HepG2 (cell line): Measurements from ENCODE around the gene SLC22A23. TPM values are rescaled to one million over a fixed set of nuclear protein-coding genes. Genes with fewer than 3 reads are reported as not detected.
A peak's percentile ranks its signal among the peaks of the same experiment; 100 is the strongest.

Experiments
- ATF1 ChIP-seq: IDR thresholded peaks from 2 replicates; pipeline ENCODE4 v1.6.1; 2016; ENCODE audit warnings: mild to moderate bottlenecking, control low read depth
- CCAR2 ChIP-seq: fragments of 200-400 bp; formaldehyde crosslinking; optimal IDR thresholded peaks from 2 replicates; pipeline ENCODE3; 2018; ENCODE audit warnings: low read depth, mild to moderate bottlenecking, low read length, moderate library complexity
- HNF4G ChIP-seq, 2 experiments: sonication (generic) in 1 of 2; formaldehyde crosslinking in 1 of 2; IDR thresholded peaks; 2 replicates each; pipeline versions ENCODE4 v1.4.0 to v1.6.1; 2011 to 2020; ENCODE audit warnings: borderline replicate concordance in 2 of 2, low read depth in 2 of 2, mild to moderate bottlenecking in 2 of 2, low read length in 1 of 2, missing genetic modification reagents in 1 of 2, moderate library complexity in 1 of 2
- HNRNPUL1 ChIP-seq: fragments of 200-400 bp; formaldehyde crosslinking; IDR thresholded peaks from 2 replicates; pipeline ENCODE4 v1.6.1; 2017; ENCODE audit warnings: low read depth, mild to moderate bottlenecking, low read length, moderate library complexity
- NFRKB ChIP-seq: fragments of 450-650 bp; IDR thresholded peaks from 2 replicates; pipeline ENCODE4 v1.6.1; 2017
- PAWR ChIP-seq: sonication (generic); formaldehyde crosslinking; IDR thresholded peaks from 2 replicates; pipeline ENCODE4 v1.4.0; 2020; ENCODE audit warnings: missing genetic modification reagents, mild to moderate bottlenecking, borderline replicate concordance
- PLRG1 ChIP-seq: fragments of 450-650 bp; conservative IDR thresholded peaks from 2 replicates; pipeline ENCODE4 v1.6.1; 2016
- SP1 ChIP-seq, 2 experiments: fragments of 450-650 bp in 1 of 2; sonication (generic) in 1 of 2; formaldehyde crosslinking in 1 of 2; IDR thresholded peaks; 2 replicates each; pipeline versions ENCODE4 v1.4.0 to v1.6.1; 2016 to 2020; ENCODE audit warnings: missing genetic modification reagents in 1 of 2
- YEATS2 ChIP-seq: sonication (generic); formaldehyde crosslinking; IDR thresholded peaks from 2 replicates; pipeline ENCODE4 v1.4.0; 2020; ENCODE audit warnings: missing genetic modification reagents, borderline replicate concordance
- ZNF136 ChIP-seq: sonication (generic); formaldehyde crosslinking; IDR thresholded peaks from 2 replicates; pipeline ENCODE4 v1.8.1; 2022; ENCODE audit warnings: low read depth, mild to moderate bottlenecking, moderate library complexity, missing genetic modification reagents
- ZNF235 ChIP-seq: sonication (generic); formaldehyde crosslinking; IDR thresholded peaks from 2 replicates; pipeline ENCODE4 v1.8.1; 2023; ENCODE audit warnings: mild to moderate bottlenecking, missing genetic modification reagents, borderline replicate concordance
- ZNF326 ChIP-seq: sonication (generic); formaldehyde crosslinking; IDR thresholded peaks from 2 replicates; pipeline ENCODE4 v1.4.0; 2020; ENCODE audit warnings: missing genetic modification reagents, borderline replicate concordance
- ZNF333 ChIP-seq: sonication (generic); formaldehyde crosslinking; IDR thresholded peaks from 2 replicates; pipeline ENCODE4 v1.4.0; 2020; ENCODE audit warnings: mild to moderate bottlenecking, missing genetic modification reagents, borderline replicate concordance
- ZNF367 ChIP-seq: sonication (generic); formaldehyde crosslinking; IDR thresholded peaks from 2 replicates; pipeline ENCODE4 v1.4.0; 2020; ENCODE audit warnings: missing genetic modification reagents, borderline replicate concordance
- ZNF510 ChIP-seq: sonication (generic); formaldehyde crosslinking; IDR thresholded peaks from 2 replicates; pipeline ENCODE4 v1.4.0; 2020; ENCODE audit warnings: low read depth, mild to moderate bottlenecking, missing genetic modification reagents
- ZNF556 ChIP-seq: sonication (generic); formaldehyde crosslinking; IDR thresholded peaks from 2 replicates; pipeline ENCODE4 v1.4.0; 2020; ENCODE audit warnings: mild to moderate bottlenecking, missing genetic modification reagents, borderline replicate concordance
- ZNF672 ChIP-seq: sonication (generic); formaldehyde crosslinking; IDR thresholded peaks from 2 replicates; pipeline ENCODE4 v1.8.1; 2022; ENCODE audit warnings: missing genetic modification reagents
- ZNF770 ChIP-seq: sonication (generic); formaldehyde crosslinking; IDR thresholded peaks from 2 replicates; pipeline ENCODE4 v1.5.0; 2020; ENCODE audit warnings: mild to moderate bottlenecking, missing genetic modification reagents
- polyA plus RNA-seq, 8 experiments: library from polyadenylated mRNA; depleted of rRNA in 3 of 8; stranded (reverse) in 7 of 8; unstranded in 1 of 8; fragments of >200 nt; fragmentation: Illumina TruSeq in 4 of 8; extraction: Trizol in 4 of 8; gene quantifications; 2 replicates each; pipeline versions ENCODE4 v1.2.1 to v1.2.3, GENCODE V29; 2011 to 2016; ENCODE audit warnings: low read depth in 4 of 8, missing spikeins in 1 of 8, mixed read lengths in 1 of 8; ENCODE audit not compliant: insufficient read depth in 1 of 8
- total RNA-seq, 5 experiments: library from RNA; depleted of rRNA; stranded (reverse); fragments of >200 nt; fragmentation: Illumina TruSeq; extraction: Trizol; gene quantifications; 2 replicates each; pipeline ENCODE4 v1.2.3, GENCODE V29; 2016; ENCODE audit warnings: low read depth in 1 of 5
- TF ChIP-seq, protein P1 (sequence below): sonication (generic); formaldehyde crosslinking; IDR thresholded peaks from 2 replicates; pipeline ENCODE4 v1.5.0; 2020; ENCODE audit warnings: mild to moderate bottlenecking, missing genetic modification reagents, moderate library complexity
- TF ChIP-seq, protein P2 (sequence below): sonication (generic); formaldehyde crosslinking; IDR thresholded peaks from 2 replicates; pipeline ENCODE4 v1.4.0; 2020; ENCODE audit warnings: mild to moderate bottlenecking, missing genetic modification reagents
- TF ChIP-seq, protein P3 (sequence below): IDR thresholded peaks from 2 replicates; pipeline ENCODE4 v1.6.1; 2018; ENCODE audit warnings: missing genetic modification reagents, mild to moderate bottlenecking, missing compliant biosample characterization
- TF ChIP-seq, protein P4 (sequence below): sonication (generic); formaldehyde crosslinking; IDR thresholded peaks from 2 replicates; pipeline ENCODE4 v1.8.0; 2023; ENCODE audit warnings: mild to moderate bottlenecking, missing genetic modification reagents

Gene SLC22A23
- total and polyA plus RNA-seq, 2 of the 13 experiments (the other 11 are each of a cell fraction or from before 2014, with no cell fraction given), result 11.8 to 17.5 TPM

GRCh38 chr6:3455569-3456394, 1.1 kb downstream of the SLC22A23 start (continued):
- TF ChIP-seq SP1 (IDR thresholded peaks at IDR 0.05) (no peak), SP1 (CRISPR knock-in tag; IDR thresholded peaks at IDR 0.05) (no peak), HNF4G (IDR thresholded peaks at IDR 0.05; ENCODE audit: borderline replicate concordance, low read depth, low read length) (no peak), HNF4G (CRISPR knock-in tag; IDR thresholded peaks at IDR 0.05; ENCODE audit: borderline replicate concordance, low read depth) (no peak), ZNF136 (CRISPR knock-in tag) (no peak), ZNF235 (CRISPR knock-in tag) (peak; percentile 76; the same call in 1 of the 2 replicates), ATF1 (CRISPR knock-in tag) (no peak), PAWR (CRISPR knock-in tag) (no peak; the same call in 1 of the 2 replicates), PLRG1 (no peak), NFRKB (no peak), YEATS2 (CRISPR knock-in tag) (no peak), CCAR2 (no peak), ZNF510 (no peak; the same call in 1 of the 2 replicates), ZNF333 (no peak), ZNF556 (CRISPR knock-in tag) (0 out of 2 replicates have a peak, but pooled peaks have one; percentile 40), HNRNPUL1 (no peak), ZNF326 (CRISPR knock-in tag) (no peak), ZNF672 (CRISPR knock-in tag) (no peak), ZNF770 (CRISPR knock-in tag) (no peak), ZNF367 (CRISPR knock-in tag) (no peak; the same call in 1 of the 2 replicates)
- TF ChIP-seq, protein P1, sequence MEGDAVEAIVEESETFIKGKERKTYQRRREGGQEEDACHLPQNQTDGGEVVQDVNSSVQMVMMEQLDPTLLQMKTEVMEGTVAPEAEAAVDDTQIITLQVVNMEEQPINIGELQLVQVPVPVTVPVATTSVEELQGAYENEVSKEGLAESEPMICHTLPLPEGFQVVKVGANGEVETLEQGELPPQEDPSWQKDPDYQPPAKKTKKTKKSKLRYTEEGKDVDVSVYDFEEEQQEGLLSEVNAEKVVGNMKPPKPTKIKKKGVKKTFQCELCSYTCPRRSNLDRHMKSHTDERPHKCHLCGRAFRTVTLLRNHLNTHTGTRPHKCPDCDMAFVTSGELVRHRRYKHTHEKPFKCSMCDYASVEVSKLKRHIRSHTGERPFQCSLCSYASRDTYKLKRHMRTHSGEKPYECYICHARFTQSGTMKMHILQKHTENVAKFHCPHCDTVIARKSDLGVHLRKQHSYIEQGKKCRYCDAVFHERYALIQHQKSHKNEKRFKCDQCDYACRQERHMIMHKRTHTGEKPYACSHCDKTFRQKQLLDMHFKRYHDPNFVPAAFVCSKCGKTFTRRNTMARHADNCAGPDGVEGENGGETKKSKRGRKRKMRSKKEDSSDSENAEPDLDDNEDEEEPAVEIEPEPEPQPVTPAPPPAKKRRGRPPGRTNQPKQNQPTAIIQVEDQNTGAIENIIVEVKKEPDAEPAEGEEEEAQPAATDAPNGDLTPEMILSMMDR (CRISPR knock-in tag), result no peak; the same call in 1 of the 2 replicates
- TF ChIP-seq, protein P2, sequence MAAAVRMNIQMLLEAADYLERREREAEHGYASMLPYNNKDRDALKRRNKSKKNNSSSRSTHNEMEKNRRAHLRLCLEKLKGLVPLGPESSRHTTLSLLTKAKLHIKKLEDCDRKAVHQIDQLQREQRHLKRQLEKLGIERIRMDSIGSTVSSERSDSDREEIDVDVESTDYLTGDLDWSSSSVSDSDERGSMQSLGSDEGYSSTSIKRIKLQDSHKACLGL (CRISPR knock-in tag), result peak; percentile 59
- TF ChIP-seq, protein P3, sequence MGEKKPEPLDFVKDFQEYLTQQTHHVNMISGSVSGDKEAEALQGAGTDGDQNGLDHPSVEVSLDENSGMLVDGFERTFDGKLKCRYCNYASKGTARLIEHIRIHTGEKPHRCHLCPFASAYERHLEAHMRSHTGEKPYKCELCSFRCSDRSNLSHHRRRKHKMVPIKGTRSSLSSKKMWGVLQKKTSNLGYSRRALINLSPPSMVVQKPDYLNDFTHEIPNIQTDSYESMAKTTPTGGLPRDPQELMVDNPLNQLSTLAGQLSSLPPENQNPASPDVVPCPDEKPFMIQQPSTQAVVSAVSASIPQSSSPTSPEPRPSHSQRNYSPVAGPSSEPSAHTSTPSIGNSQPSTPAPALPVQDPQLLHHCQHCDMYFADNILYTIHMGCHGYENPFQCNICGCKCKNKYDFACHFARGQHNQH (CRISPR knock-in tag), result no peak
- TF ChIP-seq, protein P4, sequence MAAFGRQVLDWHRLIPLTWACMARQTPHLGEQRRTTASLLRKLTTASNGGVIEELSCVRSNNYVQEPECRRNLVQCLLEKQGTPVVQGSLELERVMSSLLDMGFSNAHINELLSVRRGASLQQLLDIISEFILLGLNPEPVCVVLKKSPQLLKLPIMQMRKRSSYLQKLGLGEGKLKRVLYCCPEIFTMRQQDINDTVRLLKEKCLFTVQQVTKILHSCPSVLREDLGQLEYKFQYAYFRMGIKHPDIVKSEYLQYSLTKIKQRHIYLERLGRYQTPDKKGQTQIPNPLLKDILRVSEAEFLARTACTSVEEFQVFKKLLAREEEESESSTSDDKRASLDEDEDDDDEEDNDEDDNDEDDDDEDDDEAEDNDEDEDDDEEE, result no peak; the same call in none of the 2 replicates
